Transverse colon (tissue), 4 donors: Measurements from ENCODE around the gene TRAPPC2. TPM values are rescaled to one million over a fixed set of nuclear protein-coding genes. Genes with fewer than 3 reads are reported as not detected.
"Not testable (repeated sequence)": the region's sequence is repeated elsewhere in the genome, so short reads cannot be mapped to it uniquely, and the experiment has no call there.

Source experiments
- DNase-seq: peaks from one replicate; pipeline ENCODE4 v3.0.0-alpha.2; 2019
- H3K27ac ChIP-seq, 4 donors: fragments of 200-600 bp; sonication (generic); 2 replicates each; pipeline ENCODE4 v1.5.1; 2016 to 2018; ENCODE audit warnings: inconsistent platforms in 4 of 4
- H3K27me3 ChIP-seq: fragments of 200-600 bp; sonication (generic); 2 replicates; pipeline ENCODE4 v1.5.1; 2017; ENCODE audit warnings: inconsistent platforms
- H3K36me3 ChIP-seq, 4 donors: fragments of 200-600 bp; sonication (generic); 2 replicates each; pipeline ENCODE4 v1.5.1; 2017 to 2019; ENCODE audit warnings: inconsistent platforms in 4 of 4
- H3K4me1 ChIP-seq, 4 donors: fragments of 200-600 bp; sonication (generic); 2 replicates each; pipeline ENCODE4 v1.5.1; 2017 to 2020; ENCODE audit warnings: inconsistent platforms in 4 of 4
- H3K4me3 ChIP-seq, 4 donors: fragments of 200-600 bp; sonication (generic); 1 replicate in 1 of 4; 2 replicates in 3 of 4; pipeline versions ENCODE4 v1.5.1 to v1.6.1; 2017 to 2019; ENCODE audit warnings: inconsistent platforms in 4 of 4
- H3K9me3 ChIP-seq, 2 donors: fragments of 200-600 bp; sonication (generic); 2 replicates each; pipeline ENCODE4 v1.5.1; 2017 to 2019; ENCODE audit warnings: inconsistent platforms in 2 of 2
- CTCF ChIP-seq, 5 experiments: fragments of 200-600 bp in 3 of 5; fragments of 450-650 bp in 2 of 5; sonication (generic) in 3 of 5; IDR thresholded peaks; 1 replicate in 2 of 5; 2 replicates in 3 of 5; pipeline ENCODE4 v1.5.1; 2016 to 2017; ENCODE audit warnings: antibody characterized with exemption in 5 of 5, inconsistent platforms in 3 of 5, mild to moderate bottlenecking in 2 of 5, moderate library complexity in 1 of 5
- EP300 ChIP-seq: sonication (generic); formaldehyde crosslinking; IDR thresholded peaks from one replicate; pipeline ENCODE4 v1.6.1; 2017; ENCODE audit warnings: antibody characterized with exemption, low read depth
- POLR2A ChIP-seq: fragments of 450-650 bp; IDR thresholded peaks from one replicate; pipeline ENCODE4 v1.6.1; 2016; ENCODE audit warnings: antibody characterized with exemption, mild to moderate bottlenecking, moderate library complexity
- POLR2AphosphoS5 ChIP-seq, 3 donors: sonication (generic); formaldehyde crosslinking; IDR thresholded peaks; one replicate each; pipeline ENCODE4 v1.6.1; 2016; ENCODE audit warnings: antibody characterized with exemption in 3 of 3
- WGBS, 2 donors: methylation state at CpG; one replicate each; pipeline ENCODE4 v1.1.5; 2018; ENCODE audit warnings: low coverage in 1 of 2; 5-methylcytosine and 5-hydroxymethylcytosine counted together
- in situ Hi-C, 4 donors: fragments of 200-750 bp; cut with MboI; loops; one replicate each; pipeline versions ENCODE4 v1.15.0 to v1.15.1; 2017; ENCODE audit warnings: low sequenced_read_pairs in 3 of 4, low pct_ligation_motif_present in 1 of 4, low pct_unique_long_range_greater_than_20kb in 1 of 4
- intact Hi-C: fragments of 100-400 bp; cut with DNase I; formaldehyde crosslinking; loops from one replicate; pipeline ENCODE4 v1.15.1; 2023; ENCODE audit warnings: low total_unique reads
- total RNA-seq, 4 donors: library from RNA; depleted of rRNA; stranded (reverse); fragments of >200 nt; gene quantifications; one replicate each; pipeline ENCODE4 v1.1.0, GENCODE V29; 2016

TRAPPC2 gene
- total RNA-seq, 4 donors from 2014 or later, result 14.2 to 25.9 (median 15.1) TPM

GRCh38 chrX:13741695-13742094, 7.3 kb upstream of the TRAPPC2 start:
- H3K4me1 ChIP-seq, result peaks cover 0 to 4% (median 0%) of the 10 kb centered on the region in 4 donors
- in situ Hi-C loops, result loop anchor here in 2 of 4 donors (5.0 to 25.0 kb wide), 2 partner anchors 79 to 296 kb away; partner anchors contain the start of gene GEMIN8 (in 1 of the 2)
- H3K4me3 ChIP-seq, result no peak overlapping the region
- no peak for DNase-seq
- TF ChIP-seq EP300 (no peak), CTCF (IDR thresholded peaks at IDR 0.05) (no peak), POLR2AphosphoS5 (IDR thresholded peaks at IDR 0.05) (no peak), POLR2A (no peak)
- H3K27me3 ChIP-seq, result no peaks in the 10 kb centered on the region
- H3K9me3 ChIP-seq, result no peaks in the 10 kb centered on the region
- intact Hi-C loops, result no loop called here
- WGBS, 2 donors, result 62 to 79% methylated on average over 2 to 6 of the region's 6 CpGs
- no peaks in the 10 kb centered on the region for H3K36me3 ChIP-seq
- no peak overlapping the region for H3K27ac ChIP-seq

- peak overlapping the region; percentile 91 to 97 (median 95) for H3K27ac ChIP-seq
- no peaks in the 10 kb centered on the region for H3K9me3 ChIP-seq
- no peak for DNase-seq
- intact Hi-C loops, result loop anchor here (10.0 kb wide), 1 partner anchor 69 kb away; no protein-coding TSS in a partner anchor
- TF ChIP-seq POLR2AphosphoS5 (IDR thresholded peaks at IDR 0.05), result no peak
- no peak for TF ChIP-seq EP300
- no peak for TF ChIP-seq CTCF (IDR thresholded peaks at IDR 0.05)
- no peak for TF ChIP-seq POLR2A
- no peaks in the 10 kb centered on the region for H3K27me3 ChIP-seq
- peak overlapping the region in 3 of 4 donors; percentile 80 to 90 (median 84) for H3K4me3 ChIP-seq
- H3K36me3 ChIP-seq, result no peaks in the 10 kb centered on the region
- in situ Hi-C loops, result loop anchor here in 2 of 4 donors (10.0 to 25.0 kb wide), 2 partner anchors 79 to 304 kb away; partner anchors contain the start of genes GEMIN8 (in 1 of the 2) and TCEANC (in 1 of the 2)
- 19 to 28% methylated on average over 3 to 4 of the region's 4 CpGs for WGBS, 2 donors
- peaks cover 0 to 33% (median 0%) of the 10 kb centered on the region in 4 donors for H3K4me1 ChIP-seq
These were observed 914 bp downstream of the TRAPPC2 start for GRCh38 chrX:13733506-13733905.

GRCh38 chrX:13732246-13733067, 2.0 kb downstream of the TRAPPC2 start:
- in situ Hi-C loops, result loop anchor here in 2 of 4 donors (10.0 to 25.0 kb wide), 2 partner anchors 78 to 305 kb away; partner anchors contain the start of genes GEMIN8 (in 1 of the 2) and TCEANC (in 1 of the 2)
- intact Hi-C loops, result loop anchor here (10.0 kb wide), 1 partner anchor 68 kb away; no protein-coding TSS in a partner anchor
- 40 to 80% methylated on average over 1 to 7 of the region's 7 CpGs for WGBS, 2 donors

GRCh38 chrX:13730523-13730922, 3.9 kb downstream of the TRAPPC2 start:
- H3K27ac ChIP-seq, H3K27me3 ChIP-seq, H3K36me3 ChIP-seq, H3K9me3 ChIP-seq, H3K4me3 ChIP-seq, DNase-seq: not testable (repeated sequence)
- peaks cover 0 to 20% (median 0%) of the 10 kb centered on the region in 4 donors for H3K4me1 ChIP-seq
- in situ Hi-C loops (loop anchor here in 2 of 4 donors (10.0 to 25.0 kb wide), 2 partner anchors 76 to 307 kb away; partner anchors contain the start of genes GEMIN8 (in 1 of the 2) and TCEANC (in 1 of the 2)), intact Hi-C loops (loop anchor here (10.0 kb wide), 1 partner anchor 66 kb away; no protein-coding TSS in a partner anchor)
- 100% methylated on average over 1 of the region's 1 CpG; no CpG with 5 or more reads in 1 of the 2 donors for WGBS, 2 donors

More at GRCh38 chrX:13732246-13733067, 2.0 kb downstream of the TRAPPC2 start:
- Histone ChIP-seq H3K27ac (peak overlapping the region; percentile 20 to 97 (median 93)), H3K4me3 (no peak overlapping the region), H3K9me3 (no peaks in the 10 kb centered on the region), H3K4me1 (peaks cover 0 to 33% (median 0%) of the 10 kb centered on the region in 4 donors), H3K36me3 (no peaks in the 10 kb centered on the region), H3K27me3 (no peaks in the 10 kb centered on the region)
- TF ChIP-seq CTCF (IDR thresholded peaks at IDR 0.05) (no peak), POLR2AphosphoS5 (IDR thresholded peaks at IDR 0.05) (no peak), POLR2A (no peak), EP300 (no peak)
- no peak for DNase-seq

- in situ Hi-C loops, result loop anchor here in 1 of 4 donors (25.0 kb wide), 1 partner anchor 311 kb away; the partner anchor contains the start of gene GEMIN8
- H3K27ac ChIP-seq, intact Hi-C loops, H3K27me3 ChIP-seq, H3K9me3 ChIP-seq, H3K4me1 ChIP-seq, DNase-seq, H3K4me3 ChIP-seq, H3K36me3 ChIP-seq: not testable (repeated sequence)
- 86 to 88% methylated on average over 1 to 2 of the region's 2 CpGs for WGBS, 2 donors
These were observed 7.8 kb downstream of the TRAPPC2 start for GRCh38 chrX:13726583-13726982.

GRCh38 chrX:13724878-13725277, 9.5 kb downstream of the TRAPPC2 start:
- H3K9me3 ChIP-seq, intact Hi-C loops, H3K36me3 ChIP-seq, H3K4me3 ChIP-seq, DNase-seq, H3K27me3 ChIP-seq, H3K4me1 ChIP-seq, H3K27ac ChIP-seq: not testable (repeated sequence)
- in situ Hi-C loops, result loop anchor here in 1 of 4 donors (25.0 kb wide), 1 partner anchor 312 kb away; the partner anchor contains the start of gene GEMIN8
- 95% methylated on average over 6 of the region's 9 CpGs; no CpG with 5 or more reads in 1 of the 2 donors for WGBS, 2 donors
